Ovary (tissue), 3 donors: ENCODE data around the gene NCKAP1.

ENCODE experiments used
- CTCF ChIP-seq, 3 donors: fragments of 450-650 bp in 2 of 3; fragments of 200-600 bp in 1 of 3; IDR thresholded peaks; one replicate each; pipeline versions ENCODE4 v1.5.1 to v1.8.0; 2016 to 2022; ENCODE audit warnings: antibody characterized with exemption in 3 of 3, mild to moderate bottlenecking in 1 of 3
- EP300 ChIP-seq: sonication (generic); formaldehyde crosslinking; IDR thresholded peaks from one replicate; pipeline ENCODE4 v1.6.1; 2017; ENCODE audit warnings: antibody characterized with exemption
- POLR2A ChIP-seq: fragments of 450-650 bp; IDR thresholded peaks from one replicate; pipeline ENCODE4 v1.6.1; 2017; ENCODE audit warnings: antibody characterized with exemption, mild to moderate bottlenecking, moderate library complexity
- donor health status: DM: no; HTN: no; CAD: no.

GRCh38 chr2:182973441-182974352 lies 64.6 kb downstream of the NCKAP1 start:
- TF ChIP-seq POLR2A, result no peak
- no peak for TF ChIP-seq CTCF (IDR thresholded peaks at IDR 0.05)
- no peak for TF ChIP-seq EP300
